Measurements from ENCODE around the gene GPSM1.
"Not testable (repeated sequence)": the region's sequence is repeated elsewhere in the genome, so short reads cannot be mapped to it uniquely, and the experiment has no call there.

GPSM1 gene

GRCh38 chr9:136343884-136344269 lies 16.5 kb downstream of the GPSM1 start:
- H3K4me3 Mint-ChIP-seq = no peak overlapping the region
- no peaks in the 10 kb centered on the region for H3K4me1 Mint-ChIP-seq (ENCODE audit: low read depth)
- H3K27me3 Mint-ChIP-seq = no peaks in the 10 kb centered on the region
- H3K27ac Mint-ChIP-seq = no peak overlapping the region
- H3K9me3 Mint-ChIP-seq = no peaks in the 10 kb centered on the region
- no peak for DNase-seq
- no peaks in the 10 kb centered on the region for H3K36me3 Mint-ChIP-seq (ENCODE audit: low read depth)

DNA sequence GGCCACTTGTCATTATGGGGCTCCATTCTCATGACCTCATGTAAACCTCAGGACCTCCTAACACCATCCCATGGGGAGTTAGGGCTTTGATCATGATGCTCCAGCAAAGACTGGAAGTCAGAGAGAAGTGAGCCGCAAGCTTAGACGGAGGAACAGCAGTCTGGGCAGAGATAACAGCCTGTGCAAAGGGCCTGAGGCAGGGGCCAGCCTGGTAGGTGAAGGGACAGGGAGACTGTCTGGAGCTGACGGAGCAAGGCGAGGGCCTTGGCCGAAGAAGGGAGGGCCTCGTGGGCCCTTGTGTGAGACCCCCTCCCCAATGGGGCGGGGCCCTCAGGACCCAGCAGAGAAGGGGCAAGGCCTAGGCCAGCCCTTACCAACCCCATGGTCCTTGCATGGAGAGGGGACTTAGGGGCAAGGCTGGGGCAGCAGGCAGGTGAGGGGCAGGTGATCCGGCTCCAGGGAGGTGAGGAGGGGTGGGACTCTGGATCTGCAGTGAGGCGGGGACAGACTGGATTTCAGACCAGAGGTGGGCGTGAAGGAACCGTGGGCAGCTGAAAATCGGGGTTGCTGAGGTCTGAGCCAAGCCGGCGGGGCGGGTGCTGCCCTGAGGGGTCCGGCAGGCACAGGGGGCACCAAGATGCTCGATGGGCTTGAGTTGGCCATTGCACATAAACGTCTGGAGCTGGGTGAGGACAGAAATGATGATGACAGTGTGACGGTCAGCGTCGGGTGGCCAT lies 17.4 kb downstream of the GPSM1 start:
- Mint-ChIP-seq H3K9me3 (no peaks in the 10 kb centered on the region), H3K4me3 (no peak overlapping the region), H3K27me3 (no peaks in the 10 kb centered on the region), H3K27ac (no peak overlapping the region), H3K4me1 (ENCODE audit: low read depth) (no peaks in the 10 kb centered on the region), H3K36me3 (ENCODE audit: low read depth) (no peaks in the 10 kb centered on the region)
- no peak for DNase-seq

DNA sequence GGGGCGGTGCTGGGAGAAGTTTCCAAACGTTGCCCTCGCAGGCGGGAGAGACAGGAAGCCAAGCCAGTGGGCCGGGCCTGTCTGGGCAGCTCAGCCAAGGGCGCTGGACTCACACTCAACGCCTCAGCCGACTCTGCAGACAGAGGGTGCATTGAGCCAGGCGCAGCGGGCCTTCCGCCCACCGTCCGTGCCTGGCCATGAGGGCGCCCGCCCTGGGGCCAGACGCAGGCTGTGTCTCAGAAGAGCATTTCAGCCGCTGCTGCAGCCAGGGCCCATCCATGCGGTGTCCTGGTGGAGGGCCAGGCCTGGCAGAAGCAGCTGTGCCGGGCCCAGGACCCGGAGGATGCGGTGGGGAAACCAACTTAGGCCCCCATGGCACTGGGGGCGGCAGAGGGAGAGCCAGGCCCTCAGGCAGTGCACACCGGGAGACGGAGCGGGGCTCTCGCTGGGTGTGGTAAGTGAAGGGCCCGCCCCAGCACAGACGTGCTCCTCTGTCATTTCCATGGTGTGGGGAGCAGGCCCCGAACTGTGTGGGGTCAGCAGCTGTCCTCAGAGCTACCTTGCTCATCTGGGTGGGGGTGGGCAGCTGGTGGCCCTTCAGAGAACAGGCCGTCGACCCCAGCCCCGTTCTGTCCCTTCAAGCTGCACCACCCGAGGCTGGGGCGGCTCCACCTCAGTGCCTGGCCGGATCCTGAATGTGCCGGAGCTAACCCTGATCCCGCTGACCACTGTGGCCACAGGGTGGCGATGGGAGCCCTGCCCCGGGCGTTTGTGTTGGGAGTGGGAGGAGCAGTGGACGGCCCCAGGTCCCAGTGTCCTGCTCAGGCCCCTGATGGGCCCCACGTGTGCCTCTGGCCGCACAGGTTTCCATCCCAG lies 18.2 kb downstream of the GPSM1 start:
- H3K36me3 Mint-ChIP-seq (ENCODE audit: low read depth) = no peaks in the 10 kb centered on the region
- H3K27ac Mint-ChIP-seq = no peak overlapping the region
- no peaks in the 10 kb centered on the region for H3K9me3 Mint-ChIP-seq
- H3K4me1 Mint-ChIP-seq (ENCODE audit: low read depth) = no peaks in the 10 kb centered on the region
- DNase-seq = no peak
- no peaks in the 10 kb centered on the region for H3K27me3 Mint-ChIP-seq
- H3K4me3 Mint-ChIP-seq = no peak overlapping the region

- no peak for DNase-seq
- H3K36me3 Mint-ChIP-seq (ENCODE audit: low read depth) = no peaks in the 10 kb centered on the region
- H3K9me3 Mint-ChIP-seq = no peaks in the 10 kb centered on the region
- H3K4me1 Mint-ChIP-seq (ENCODE audit: low read depth) = no peaks in the 10 kb centered on the region
- H3K27ac Mint-ChIP-seq = no peak overlapping the region
- H3K4me3 Mint-ChIP-seq = no peak overlapping the region
- no peaks in the 10 kb centered on the region for H3K27me3 Mint-ChIP-seq
These were observed 18.8 kb downstream of the GPSM1 start for GRCh38 chr9:136346157-136346481.

DNA sequence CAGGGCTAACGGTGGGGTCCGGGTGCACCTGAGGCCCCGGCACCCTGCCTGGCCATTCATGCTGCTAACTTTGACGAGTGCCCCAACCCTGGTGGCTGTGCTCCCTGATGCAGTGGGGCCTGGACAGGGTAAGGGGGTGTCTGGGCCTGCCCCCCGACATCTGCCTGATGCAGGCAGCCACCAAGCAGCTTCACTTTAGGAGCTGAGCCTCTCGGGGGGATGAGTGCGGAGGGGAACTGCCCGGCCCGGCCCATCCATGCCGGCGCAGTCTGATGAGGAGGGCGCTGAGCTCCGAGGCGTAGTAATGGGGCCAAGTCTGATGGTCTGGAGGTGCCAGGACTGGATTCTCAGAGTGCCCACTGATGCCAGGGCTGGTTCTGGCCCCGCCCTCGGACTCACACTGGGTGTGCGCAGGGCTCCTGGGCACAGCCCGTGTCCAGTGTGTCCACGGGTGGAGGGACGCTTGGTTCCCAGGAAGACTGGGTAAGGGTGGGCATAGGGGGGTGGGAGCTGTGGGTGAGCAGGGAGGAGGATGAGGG lies 19.7 kb downstream of the GPSM1 start:
- Mint-ChIP-seq H3K27ac (no peak overlapping the region), H3K36me3 (ENCODE audit: low read depth) (no peaks in the 10 kb centered on the region), H3K27me3 (no peaks in the 10 kb centered on the region), H3K9me3 (no peaks in the 10 kb centered on the region), H3K4me1 (ENCODE audit: low read depth) (no peaks in the 10 kb centered on the region), H3K4me3 (no peak overlapping the region)
- no peak for DNase-seq

DNA sequence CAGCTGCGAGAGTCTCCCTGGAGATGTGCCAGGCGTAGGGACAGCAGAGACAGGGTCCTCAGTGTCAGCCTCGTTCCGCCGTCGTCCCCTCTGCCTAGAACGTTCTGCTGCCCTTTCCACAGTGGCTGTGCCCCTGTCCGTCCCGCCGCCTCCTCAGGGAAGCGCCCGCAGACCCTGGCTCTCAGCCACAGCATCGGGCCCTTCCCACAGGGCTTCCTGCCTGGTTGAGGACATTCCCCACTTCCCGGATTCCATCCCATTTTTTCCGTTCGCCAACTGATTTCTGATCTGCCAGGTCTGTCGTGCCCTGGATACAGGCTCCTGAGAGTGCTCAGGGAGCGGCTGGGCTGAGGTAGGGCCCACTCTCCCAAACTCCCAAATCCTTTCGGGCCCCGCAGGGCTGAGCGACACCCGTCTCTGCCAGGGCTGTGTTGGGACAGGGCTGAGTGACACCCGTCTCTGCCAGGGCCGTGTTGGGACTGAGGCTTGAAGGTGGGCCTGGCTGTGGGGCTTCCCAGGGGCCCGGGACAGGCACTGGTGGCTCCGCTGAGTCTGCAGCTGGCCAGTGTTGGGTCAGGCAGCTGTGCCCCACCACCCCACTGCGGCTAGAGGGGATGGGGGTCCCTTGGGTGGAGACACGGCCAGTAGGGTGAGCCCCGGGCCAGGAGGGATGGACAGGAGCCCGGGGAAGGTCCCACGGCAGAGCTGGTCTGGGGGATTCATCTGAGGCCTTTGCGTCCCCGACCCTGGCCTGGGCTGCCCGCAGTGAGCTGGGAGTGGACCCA lies 20.3 kb downstream of the GPSM1 start:
- H3K27me3 Mint-ChIP-seq = no peaks in the 10 kb centered on the region
- H3K4me1 Mint-ChIP-seq (ENCODE audit: low read depth) = no peaks in the 10 kb centered on the region
- H3K36me3 Mint-ChIP-seq (ENCODE audit: low read depth) = no peaks in the 10 kb centered on the region
- no peak overlapping the region for H3K27ac Mint-ChIP-seq
- H3K4me3 Mint-ChIP-seq = no peak overlapping the region
- DNase-seq = no peak
- no peaks in the 10 kb centered on the region for H3K9me3 Mint-ChIP-seq

DNA sequence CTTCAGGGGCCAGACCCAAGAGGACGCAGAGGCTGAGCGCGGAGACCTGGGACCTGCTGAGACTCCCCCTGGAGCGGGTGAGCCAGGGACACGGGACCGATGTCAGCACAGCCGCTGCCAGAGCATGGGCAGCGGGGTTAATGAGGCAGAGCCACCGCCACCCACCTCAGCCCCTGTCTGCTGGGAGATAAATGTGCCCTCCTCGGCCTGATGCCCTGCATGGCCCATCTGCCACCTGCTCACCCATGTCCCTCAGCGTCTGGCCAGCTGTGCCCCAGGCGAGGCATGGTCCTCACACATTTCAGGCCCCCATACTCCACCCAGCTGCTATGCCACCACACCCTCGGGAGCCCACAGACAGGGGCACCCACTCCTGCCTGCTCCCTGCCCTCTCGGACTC lies 21.4 kb downstream of the GPSM1 start:
- no peak for DNase-seq
- Mint-ChIP-seq H3K27me3 (no peaks in the 10 kb centered on the region), H3K4me3 (no peak overlapping the region), H3K36me3 (ENCODE audit: low read depth) (no peaks in the 10 kb centered on the region), H3K27ac (no peak overlapping the region), H3K4me1 (ENCODE audit: low read depth) (no peaks in the 10 kb centered on the region), H3K9me3 (no peaks in the 10 kb centered on the region)

GRCh38 chr9:136349546-136349945 lies 22.2 kb downstream of the GPSM1 start:
- no peak overlapping the region for H3K4me3 Mint-ChIP-seq
- no peaks in the 10 kb centered on the region for H3K9me3 Mint-ChIP-seq
- no peak for DNase-seq
- H3K27me3 Mint-ChIP-seq = no peaks in the 10 kb centered on the region
- no peaks in the 10 kb centered on the region for H3K36me3 Mint-ChIP-seq (ENCODE audit: low read depth)
- H3K27ac Mint-ChIP-seq = no peak overlapping the region
- H3K4me1 Mint-ChIP-seq (ENCODE audit: low read depth) = no peaks in the 10 kb centered on the region

GRCh38 chr9:136351252-136351800 lies 24.0 kb downstream of the GPSM1 start:
- H3K9me3 Mint-ChIP-seq = no peaks in the 10 kb centered on the region
- DNase-seq = no peak
- H3K4me1 Mint-ChIP-seq (ENCODE audit: low read depth) = no peaks in the 10 kb centered on the region
- no peaks in the 10 kb centered on the region for H3K36me3 Mint-ChIP-seq (ENCODE audit: low read depth)
- no peak overlapping the region for H3K27ac Mint-ChIP-seq
- H3K27me3 Mint-ChIP-seq = no peaks in the 10 kb centered on the region
- H3K4me3 Mint-ChIP-seq = no peak overlapping the region

DNA sequence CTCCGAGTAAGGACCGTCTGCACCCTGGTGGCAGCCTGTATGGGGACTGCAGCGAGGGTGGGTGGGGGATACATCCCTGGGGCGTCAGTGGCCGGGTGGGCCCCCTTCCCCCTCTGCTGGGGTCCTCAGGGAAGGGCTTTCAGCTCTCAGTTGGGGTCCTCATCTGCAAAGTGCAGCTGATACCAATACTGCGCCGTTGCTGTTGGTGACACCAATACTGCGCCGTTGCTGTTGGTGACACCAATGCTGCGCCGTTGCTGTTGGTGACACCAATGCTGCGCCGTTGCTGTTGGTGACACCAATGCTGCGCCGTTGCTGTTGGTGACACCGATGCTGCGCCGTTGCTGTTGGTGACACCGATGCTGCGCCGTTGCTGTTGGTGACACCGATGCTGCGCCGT lies 24.5 kb downstream of the GPSM1 start:
- not testable (repeated sequence) for H3K36me3 Mint-ChIP-seq (ENCODE audit: low read depth); H3K27me3 Mint-ChIP-seq; H3K9me3 Mint-ChIP-seq; H3K27ac Mint-ChIP-seq; H3K4me3 Mint-ChIP-seq; DNase-seq; H3K4me1 Mint-ChIP-seq (ENCODE audit: low read depth)

GRCh38 chr9:136352682-136353081 lies 25.3 kb downstream of the GPSM1 start:
- Mint-ChIP-seq H3K36me3 (ENCODE audit: low read depth) (no peaks in the 10 kb centered on the region), H3K4me3 (no peak overlapping the region), H3K27ac (no peak overlapping the region), H3K9me3 (no peaks in the 10 kb centered on the region), H3K4me1 (ENCODE audit: low read depth) (no peaks in the 10 kb centered on the region), H3K27me3 (no peaks in the 10 kb centered on the region)
- no peak for DNase-seq

DNA sequence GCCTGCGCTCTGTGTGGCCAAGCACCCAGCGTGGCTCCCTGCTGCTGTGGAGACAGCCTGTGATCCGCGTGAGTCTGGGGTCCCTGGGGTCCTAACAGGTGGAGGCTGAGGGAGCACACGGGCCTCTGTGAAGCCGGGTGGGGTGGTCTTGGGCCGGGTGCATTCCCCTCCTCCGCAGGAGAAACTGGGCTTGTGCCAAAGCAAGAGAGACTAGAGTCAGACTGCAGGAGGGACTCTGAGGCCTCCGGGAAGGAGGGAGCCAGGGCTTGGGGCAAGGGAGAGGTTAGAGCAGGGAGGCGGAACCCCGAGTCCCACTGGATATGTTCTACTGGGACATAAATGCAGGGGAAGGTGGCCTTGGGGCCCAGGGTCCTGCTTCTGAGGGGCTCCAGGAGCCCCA lies 25.7 kb downstream of the GPSM1 start:
- Mint-ChIP-seq H3K36me3 (ENCODE audit: low read depth) (no peaks in the 10 kb centered on the region), H3K27ac (no peak overlapping the region), H3K9me3 (no peaks in the 10 kb centered on the region), H3K4me1 (ENCODE audit: low read depth) (no peaks in the 10 kb centered on the region), H3K4me3 (no peak overlapping the region), H3K27me3 (no peaks in the 10 kb centered on the region)
- DNase-seq = no peak

DNA sequence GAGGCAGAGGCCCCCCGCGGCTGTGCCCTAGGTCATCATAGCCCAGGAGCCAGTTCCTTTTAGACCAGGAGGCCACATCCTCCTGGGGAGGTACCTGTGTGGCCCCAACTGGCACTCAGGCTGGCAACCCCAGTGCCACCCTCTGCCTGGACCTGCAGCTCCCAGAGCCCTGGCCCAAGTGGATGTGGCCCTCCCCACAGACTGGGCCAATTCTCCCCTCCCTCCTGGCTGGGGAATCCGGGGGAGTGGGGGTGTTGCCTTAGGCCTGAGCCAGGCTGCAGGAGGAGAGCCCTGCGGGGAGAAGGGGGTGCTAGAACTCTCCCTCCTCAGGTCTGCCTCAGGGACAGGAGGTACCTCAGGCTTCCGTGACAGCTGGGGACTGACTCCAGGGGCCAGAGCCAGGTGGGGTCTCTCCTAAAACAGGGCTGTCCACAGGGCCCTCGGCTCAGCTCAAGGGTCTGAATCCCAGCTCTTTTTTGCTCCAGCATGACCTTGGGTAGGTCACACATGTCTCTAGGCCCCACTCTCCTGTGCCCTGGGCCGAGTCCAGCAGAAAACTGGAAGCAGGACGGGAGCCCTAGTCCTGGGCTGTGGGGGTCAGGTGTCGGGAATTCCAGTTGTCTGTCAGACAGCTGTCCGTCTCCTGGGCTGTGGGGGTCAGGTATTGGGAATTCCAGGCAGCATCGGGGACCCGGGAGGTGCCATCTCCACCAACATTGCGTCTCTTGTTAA lies 26.6 kb downstream of the GPSM1 start:
- no peak for DNase-seq
- H3K27ac Mint-ChIP-seq = no peak overlapping the region

DNA sequence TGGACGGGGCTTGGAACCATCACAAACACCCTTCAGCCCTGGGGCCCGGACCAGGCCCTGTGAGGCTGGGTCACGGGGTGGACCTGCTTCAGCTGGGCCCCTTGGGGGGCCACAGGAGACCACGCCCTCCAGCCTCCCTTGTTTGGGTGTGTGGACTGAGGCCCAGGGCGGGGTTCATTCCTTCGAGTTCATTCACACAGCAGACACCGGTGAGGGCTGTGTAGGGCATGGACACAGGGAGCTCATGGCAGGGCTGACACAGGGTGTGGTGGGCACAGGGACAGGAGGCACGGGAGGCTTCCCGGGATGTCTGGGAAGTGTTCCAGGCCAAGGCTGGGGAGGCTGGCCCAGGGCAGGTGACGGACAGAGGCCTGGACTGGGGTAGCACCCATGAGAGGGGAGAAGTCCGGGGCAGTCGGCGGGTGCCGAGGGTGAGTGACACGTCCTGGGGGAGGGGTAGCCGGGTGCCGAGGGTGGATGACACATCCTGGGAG lies 27.3 kb downstream of the GPSM1 start:
- no peaks in the 10 kb centered on the region for H3K27me3 Mint-ChIP-seq
- peak overlapping the region; percentile 55 for H3K27ac Mint-ChIP-seq
- no peak overlapping the region for H3K4me3 Mint-ChIP-seq
- H3K36me3 Mint-ChIP-seq (ENCODE audit: low read depth) = peaks cover 6% of the 10 kb centered on the region
- no peaks in the 10 kb centered on the region for H3K4me1 Mint-ChIP-seq (ENCODE audit: low read depth)
- DNase-seq = no peak
- H3K9me3 Mint-ChIP-seq = no peaks in the 10 kb centered on the region

More for the DNA sequence above, 26.6 kb downstream of the GPSM1 start:
- Mint-ChIP-seq H3K27me3 (no peaks in the 10 kb centered on the region), H3K9me3 (no peaks in the 10 kb centered on the region), H3K4me1 (ENCODE audit: low read depth) (no peaks in the 10 kb centered on the region), H3K36me3 (ENCODE audit: low read depth) (peaks cover 2% of the 10 kb centered on the region), H3K4me3 (no peak overlapping the region)

Data from activated T-cell treated with anti-CD3 and anti-CD28 coated beads, Interleukin-2, amount 50 U/mL, for 24 hours (primary cell).